Prostate gland (tissue), 2 donors: ENCODE data around the gene MSANTD3. TPM values are rescaled to one million over a fixed set of nuclear protein-coding genes. Genes with fewer than 3 reads are reported as not detected.
A peak's percentile ranks its signal among the peaks of the same experiment; 100 is the strongest.

Experiments used
- DNase-seq: peaks from one replicate; pipeline ENCODE4 v3.0.0-alpha.2; 2019; ENCODE audit warnings: low spot score
- H3K27ac ChIP-seq, 2 donors: fragments of 200-600 bp; sonication (generic); 2 replicates each; pipeline ENCODE4 v1.5.1; 2017 to 2019
- H3K27me3 ChIP-seq: fragments of 200-600 bp; sonication (generic); replicated peaks from 2 replicates; pipeline ENCODE4 v1.5.1; 2019; ENCODE audit not compliant: insufficient read depth
- H3K36me3 ChIP-seq, 2 donors: fragments of 200-600 bp; sonication (generic); 1 replicate in 1 of 2; 2 replicates in 1 of 2; pipeline versions ENCODE4 v1.5.1 to v1.8.1; 2017 to 2019
- H3K4me1 ChIP-seq: fragments of 200-600 bp; sonication (generic); replicated peaks from 2 replicates; pipeline ENCODE4 v1.5.1; 2019
- H3K4me3 ChIP-seq, 2 donors: fragments of 200-600 bp; sonication (generic); 2 replicates each; pipeline ENCODE4 v1.5.1; 2017 to 2019
- H3K9me3 ChIP-seq: fragments of 200-600 bp; sonication (generic); 2 replicates; pipeline ENCODE4 v1.5.1; 2017
- POLR2A ChIP-seq: fragments of 450-650 bp; IDR thresholded peaks from one replicate; pipeline ENCODE4 v1.6.1; 2016; ENCODE audit warnings: antibody characterized with exemption, mild to moderate bottlenecking
- POLR2AphosphoS5 ChIP-seq: sonication (generic); formaldehyde crosslinking; IDR thresholded peaks from one replicate; pipeline ENCODE4 v1.6.1; 2017; ENCODE audit warnings: antibody characterized with exemption
- WGBS: methylation state at CpG from one replicate; pipeline ENCODE4 v1.1.5; 2018; 5-methylcytosine and 5-hydroxymethylcytosine counted together
- intact Hi-C: fragments of 100-400 bp; cut with DNase I; formaldehyde crosslinking; loops from one replicate; pipeline ENCODE4 v1.14.2; 2022
- total RNA-seq, 2 donors: library from RNA; depleted of rRNA; stranded (reverse); fragments of >200 nt; gene quantifications; one replicate each; pipeline ENCODE4 v1.1.0, GENCODE V29; 2016
- TF ChIP-seq, protein P1 (sequence below), 4 experiments: fragments of 200-600 bp in 2 of 4; fragments of 450-650 bp in 2 of 4; sonication (generic) in 2 of 4; IDR thresholded peaks; 1 replicate in 3 of 4; 2 replicates in 1 of 4; pipeline ENCODE4 v1.5.1; 2016 to 2019; ENCODE audit warnings: antibody characterized with exemption in 4 of 4, mild to moderate bottlenecking in 2 of 4, moderate library complexity in 2 of 4

Gene MSANTD3
- total RNA-seq, 2 donors from 2014 or later: 17.3 to 24.5 TPM

GRCh38 chr9:100473276-100474081, 46.5 kb downstream of the MSANTD3 start:
- intact Hi-C loops: loop anchor here (10.0 kb wide), 1 partner anchor 121 kb away; no protein-coding TSS in a partner anchor
- DNase-seq: no peak
- no peaks in the 10 kb centered on the region for H3K27me3 ChIP-seq
- TF ChIP-seq, protein P1, sequence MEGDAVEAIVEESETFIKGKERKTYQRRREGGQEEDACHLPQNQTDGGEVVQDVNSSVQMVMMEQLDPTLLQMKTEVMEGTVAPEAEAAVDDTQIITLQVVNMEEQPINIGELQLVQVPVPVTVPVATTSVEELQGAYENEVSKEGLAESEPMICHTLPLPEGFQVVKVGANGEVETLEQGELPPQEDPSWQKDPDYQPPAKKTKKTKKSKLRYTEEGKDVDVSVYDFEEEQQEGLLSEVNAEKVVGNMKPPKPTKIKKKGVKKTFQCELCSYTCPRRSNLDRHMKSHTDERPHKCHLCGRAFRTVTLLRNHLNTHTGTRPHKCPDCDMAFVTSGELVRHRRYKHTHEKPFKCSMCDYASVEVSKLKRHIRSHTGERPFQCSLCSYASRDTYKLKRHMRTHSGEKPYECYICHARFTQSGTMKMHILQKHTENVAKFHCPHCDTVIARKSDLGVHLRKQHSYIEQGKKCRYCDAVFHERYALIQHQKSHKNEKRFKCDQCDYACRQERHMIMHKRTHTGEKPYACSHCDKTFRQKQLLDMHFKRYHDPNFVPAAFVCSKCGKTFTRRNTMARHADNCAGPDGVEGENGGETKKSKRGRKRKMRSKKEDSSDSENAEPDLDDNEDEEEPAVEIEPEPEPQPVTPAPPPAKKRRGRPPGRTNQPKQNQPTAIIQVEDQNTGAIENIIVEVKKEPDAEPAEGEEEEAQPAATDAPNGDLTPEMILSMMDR (IDR thresholded peaks at IDR 0.05): no peak
- TF ChIP-seq POLR2A: no peak
- TF ChIP-seq POLR2AphosphoS5: no peak
- H3K4me3 ChIP-seq: peak overlapping the region; percentile 45 to 51
- no peak overlapping the region for H3K27ac ChIP-seq
- no peaks in the 10 kb centered on the region for H3K36me3 ChIP-seq
- no peaks in the 10 kb centered on the region for H3K9me3 ChIP-seq
- no peaks in the 10 kb centered on the region for H3K4me1 ChIP-seq
- under 1% methylated on average over 67 of the region's 108 CpGs for whole genome bisulfite sequencing

DNA sequence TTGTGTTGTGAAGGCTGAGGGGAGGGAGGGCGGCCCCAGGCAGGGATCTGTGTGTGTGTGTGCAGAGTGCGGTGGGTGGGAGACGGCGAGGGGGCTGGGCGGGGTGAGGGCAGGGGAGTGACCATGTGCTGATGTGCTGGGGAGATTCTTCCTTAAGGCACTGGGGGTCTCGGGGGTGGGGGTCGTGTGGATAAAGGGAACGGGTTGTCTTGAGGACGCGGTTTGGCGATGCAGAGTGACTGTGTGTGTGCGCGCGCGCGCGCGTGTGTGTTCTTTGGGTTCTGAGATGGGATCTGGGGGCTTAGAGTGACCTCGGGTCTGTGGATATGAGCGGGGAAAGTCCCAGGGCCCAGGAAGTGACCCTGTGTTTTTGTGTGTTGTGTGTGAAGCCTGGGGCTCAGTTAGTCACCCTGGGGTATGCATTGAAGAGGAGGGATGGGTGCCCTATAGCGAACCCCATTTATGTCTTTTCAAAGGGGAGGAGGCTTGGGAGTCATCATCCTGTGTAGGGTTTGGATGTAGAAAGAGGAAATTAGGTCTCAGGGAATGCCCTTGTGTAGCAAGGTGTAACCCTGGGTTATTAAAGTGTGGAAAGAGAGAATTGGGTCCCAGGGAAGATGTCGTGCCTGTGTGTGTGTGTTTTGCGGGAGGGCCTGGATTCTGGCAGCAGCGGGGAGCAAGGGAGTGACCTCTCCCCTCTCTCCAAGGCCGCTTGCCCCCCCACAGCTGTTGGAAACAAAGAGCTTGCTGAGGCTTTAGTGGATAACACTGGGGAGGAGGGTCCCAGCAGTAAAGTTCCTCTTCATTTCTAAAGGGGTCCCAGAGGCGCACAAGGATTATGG, 47.4 kb downstream of the MSANTD3 start:
- no peaks in the 10 kb centered on the region for H3K4me1 ChIP-seq
- no peak for DNase-seq
- no peaks in the 10 kb centered on the region for H3K36me3 ChIP-seq
- TF ChIP-seq POLR2AphosphoS5 (no peak), POLR2A (no peak)
- TF ChIP-seq, protein P1 (IDR thresholded peaks at IDR 0.05): no peak
- no peak overlapping the region for H3K27ac ChIP-seq
- intact Hi-C loops: loop anchor here (10.0 kb wide), 1 partner anchor 120 kb away; no protein-coding TSS in a partner anchor
- H3K4me3 ChIP-seq: peak overlapping the region; percentile 45 to 51
- no peaks in the 10 kb centered on the region for H3K27me3 ChIP-seq
- no peaks in the 10 kb centered on the region for H3K9me3 ChIP-seq
- WGBS: 28% methylated on average over 26 of the region's 26 CpGs

DNA sequence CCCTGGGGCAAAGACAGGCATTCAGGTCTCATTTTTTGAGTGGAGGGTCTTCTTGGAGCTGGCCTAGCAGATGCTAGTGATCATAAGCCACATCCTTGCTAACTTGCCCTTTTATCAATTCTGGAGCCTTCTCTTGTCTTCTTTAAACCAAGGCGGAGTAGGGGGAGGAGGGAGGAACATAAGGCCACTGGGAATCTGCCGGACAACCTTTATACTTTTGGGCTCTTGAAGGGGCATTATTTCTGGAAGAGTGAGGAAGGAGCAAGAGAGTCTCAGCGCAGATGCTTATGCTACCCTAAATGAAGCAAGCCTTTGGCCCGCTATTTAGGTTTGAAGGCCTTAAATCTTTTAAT, 48.0 kb downstream of the MSANTD3 start:
- TF ChIP-seq POLR2AphosphoS5 (no peak), POLR2A (no peak)
- TF ChIP-seq, protein P1 (IDR thresholded peaks at IDR 0.05): no peak
- H3K4me1 ChIP-seq: no peaks in the 10 kb centered on the region
- intact Hi-C loops: loop anchor here (10.0 kb wide), 1 partner anchor 120 kb away; no protein-coding TSS in a partner anchor
- WGBS: 97% methylated on average over 4 of the region's 4 CpGs
- H3K9me3 ChIP-seq: no peaks in the 10 kb centered on the region
- no peaks in the 10 kb centered on the region for H3K27me3 ChIP-seq
- DNase-seq: no peak
- H3K36me3 ChIP-seq: no peaks in the 10 kb centered on the region
- no peak overlapping the region for H3K27ac ChIP-seq
- no peak overlapping the region for H3K4me3 ChIP-seq

- Histone ChIP-seq H3K4me3 (no peak overlapping the region), H3K4me1 (no peaks in the 10 kb centered on the region), H3K9me3 (no peaks in the 10 kb centered on the region), H3K27ac (no peak overlapping the region), H3K36me3 (no peaks in the 10 kb centered on the region), H3K27me3 (no peaks in the 10 kb centered on the region)
- no peak for TF ChIP-seq POLR2AphosphoS5
- TF ChIP-seq, protein P1 (IDR thresholded peaks at IDR 0.05): no peak
- TF ChIP-seq POLR2A: no peak
- WGBS: 93% methylated on average over 4 of the region's 4 CpGs
- intact Hi-C loops: loop anchor here (10.0 kb wide), 1 partner anchor 118 kb away; no protein-coding TSS in a partner anchor
- DNase-seq: no peak
Observed at GRCh38 chr9:100477241-100477640, 50.3 kb downstream of the MSANTD3 start.
